HL-60 (cell line): ENCODE data around the gene RPL27A.

Experiments used
- GABPA ChIP-seq: IDR thresholded peaks from 2 replicates; pipeline ENCODE4 v1.6.1; 2012; ENCODE audit warnings: low read depth
- POLR2AphosphoS5 ChIP-seq: IDR thresholded peaks from 2 replicates; pipeline ENCODE4 v1.6.1; 2012; ENCODE audit warnings: low read depth
- TF ChIP-seq, protein P1 (sequence below): IDR thresholded peaks from one replicate; pipeline ENCODE4 v1.5.1; 2011; ENCODE audit warnings: low read length, control low read depth, inconsistent platforms; ENCODE audit not compliant: insufficient read depth

DNA sequence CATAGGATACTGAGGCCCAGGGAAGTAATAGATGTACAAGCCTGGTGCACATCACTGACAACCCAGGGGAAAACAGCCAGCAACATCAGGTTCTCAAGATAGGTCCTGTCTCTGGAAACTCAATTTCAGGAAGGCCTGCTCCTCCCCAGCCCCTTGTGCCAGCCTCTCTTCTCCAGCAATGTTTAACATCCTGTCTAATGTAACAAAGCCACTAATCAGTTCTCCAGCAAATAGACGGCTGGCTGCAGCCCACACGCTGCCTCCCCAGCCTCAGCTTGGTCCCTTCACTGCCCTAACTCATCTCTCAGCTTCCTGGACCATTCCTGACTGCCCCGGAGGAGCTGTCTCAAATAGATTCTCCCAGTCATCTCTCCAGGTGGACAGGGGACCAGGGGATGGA lies 37.8 kb downstream of the RPL27A start:
- TF ChIP-seq, protein P1, sequence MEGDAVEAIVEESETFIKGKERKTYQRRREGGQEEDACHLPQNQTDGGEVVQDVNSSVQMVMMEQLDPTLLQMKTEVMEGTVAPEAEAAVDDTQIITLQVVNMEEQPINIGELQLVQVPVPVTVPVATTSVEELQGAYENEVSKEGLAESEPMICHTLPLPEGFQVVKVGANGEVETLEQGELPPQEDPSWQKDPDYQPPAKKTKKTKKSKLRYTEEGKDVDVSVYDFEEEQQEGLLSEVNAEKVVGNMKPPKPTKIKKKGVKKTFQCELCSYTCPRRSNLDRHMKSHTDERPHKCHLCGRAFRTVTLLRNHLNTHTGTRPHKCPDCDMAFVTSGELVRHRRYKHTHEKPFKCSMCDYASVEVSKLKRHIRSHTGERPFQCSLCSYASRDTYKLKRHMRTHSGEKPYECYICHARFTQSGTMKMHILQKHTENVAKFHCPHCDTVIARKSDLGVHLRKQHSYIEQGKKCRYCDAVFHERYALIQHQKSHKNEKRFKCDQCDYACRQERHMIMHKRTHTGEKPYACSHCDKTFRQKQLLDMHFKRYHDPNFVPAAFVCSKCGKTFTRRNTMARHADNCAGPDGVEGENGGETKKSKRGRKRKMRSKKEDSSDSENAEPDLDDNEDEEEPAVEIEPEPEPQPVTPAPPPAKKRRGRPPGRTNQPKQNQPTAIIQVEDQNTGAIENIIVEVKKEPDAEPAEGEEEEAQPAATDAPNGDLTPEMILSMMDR = no peak
- TF ChIP-seq POLR2AphosphoS5 (no peak), GABPA (no peak)
